GM21576 (cell line): Measurements from ENCODE around the gene FRMD4B.
"Not testable (repeated sequence)": the region's sequence is repeated elsewhere in the genome, so short reads cannot be mapped to it uniquely, and the experiment has no call there.

Experiments
- ATAC-seq: cut with Tn5 transposase; IDR thresholded peaks from one replicate; pipeline ENCODE4 v1.9.1; 2021; ENCODE audit warnings: mild to moderate bottlenecking, moderate library complexity; ENCODE audit not compliant: unreplicated experiment

Gene FRMD4B

DNA sequence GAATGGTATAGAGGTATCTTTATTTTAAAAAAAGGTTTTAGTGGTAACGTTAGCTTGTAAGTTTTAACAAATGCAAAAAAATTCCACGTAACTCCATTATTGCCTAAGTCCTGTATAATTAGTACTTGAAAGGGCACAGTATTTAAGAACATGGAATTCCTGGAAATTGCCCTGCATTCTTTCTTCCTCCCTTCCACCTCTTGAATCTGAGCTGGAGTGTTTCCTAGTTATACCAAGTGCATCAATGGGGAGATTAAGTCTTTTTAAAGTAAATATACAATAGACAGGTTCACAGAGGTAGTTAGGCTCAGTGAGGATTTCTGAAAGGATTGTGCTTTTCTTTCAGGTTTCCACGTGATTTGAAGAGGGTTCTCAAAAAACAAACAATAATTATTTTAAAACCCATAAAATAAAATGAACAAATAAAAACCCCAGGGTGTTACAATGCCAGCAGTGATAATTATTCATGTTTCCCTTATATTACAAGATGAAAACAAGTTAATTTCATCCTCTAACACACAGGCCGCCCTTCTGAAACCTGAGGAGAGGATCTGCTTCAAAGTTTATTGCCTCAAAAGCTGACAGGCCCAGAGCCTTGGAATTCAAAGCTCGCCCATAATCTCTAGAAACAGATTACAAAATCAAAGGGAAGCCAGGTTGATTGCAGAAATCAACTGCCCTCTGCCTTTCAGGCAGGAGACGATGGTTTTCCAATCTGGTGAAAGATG is 134.6 kb downstream of the FRMD4B start:
- ATAC-seq: no peak

DNA sequence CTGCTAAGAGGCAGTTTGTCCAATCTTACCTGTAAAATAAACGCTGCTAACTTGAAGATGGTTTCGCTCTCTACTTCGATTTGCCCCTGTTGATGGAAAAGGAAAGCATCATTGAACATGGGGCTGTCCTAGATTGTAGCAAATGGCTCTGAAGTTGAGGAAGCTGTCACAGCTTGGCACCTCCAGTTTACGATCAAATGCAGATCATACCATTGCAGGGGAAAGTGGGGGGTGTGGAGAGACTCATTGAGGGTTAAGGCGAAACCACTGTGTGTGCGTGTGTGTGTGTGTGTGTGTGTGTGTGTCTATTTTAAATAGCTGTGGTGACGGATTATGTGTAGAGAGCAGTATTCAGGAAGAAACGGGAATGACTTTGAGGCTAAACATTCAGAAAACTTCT is 135.9 kb downstream of the FRMD4B start:
- no peak for ATAC-seq

DNA sequence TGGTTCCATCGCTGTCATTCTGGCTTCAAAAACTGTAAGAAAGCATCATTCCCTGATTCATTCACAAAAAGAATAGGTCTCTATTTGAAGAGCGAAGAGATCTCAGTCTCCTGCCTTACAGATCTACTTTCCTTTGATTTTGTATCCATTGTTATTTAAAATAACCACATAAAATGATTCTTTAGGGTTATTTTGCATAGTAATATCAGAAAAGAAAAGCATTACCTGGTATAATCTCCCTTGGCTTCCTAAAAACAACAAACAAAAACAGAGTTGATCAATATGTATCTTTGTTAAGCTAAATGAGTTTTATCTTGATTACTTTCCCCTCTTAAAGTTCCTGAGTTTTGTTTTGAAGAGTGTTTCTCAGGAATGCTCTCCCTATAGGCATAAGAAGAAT is 136.9 kb downstream of the FRMD4B start:
- ATAC-seq: no peak

DNA sequence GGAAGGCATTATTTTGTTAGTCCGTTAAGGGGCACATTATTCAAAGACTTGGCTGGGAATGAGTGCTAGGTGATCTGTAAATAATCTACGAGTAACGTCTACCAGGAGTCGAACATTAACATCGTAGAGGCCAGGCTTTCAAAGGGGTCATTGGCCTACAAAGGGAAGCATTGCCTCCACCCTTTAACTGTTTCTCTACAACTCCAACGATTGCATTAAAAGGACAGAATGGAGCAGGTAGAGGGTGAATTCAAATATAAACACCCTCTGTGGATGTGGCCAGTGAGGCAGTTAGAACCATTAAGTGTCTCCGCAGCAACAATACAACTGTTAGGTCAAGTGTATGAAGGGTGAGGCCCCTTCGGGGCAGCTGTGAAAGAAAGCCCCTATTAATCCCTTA is 137.5 kb downstream of the FRMD4B start:
- ATAC-seq: no peak

DNA sequence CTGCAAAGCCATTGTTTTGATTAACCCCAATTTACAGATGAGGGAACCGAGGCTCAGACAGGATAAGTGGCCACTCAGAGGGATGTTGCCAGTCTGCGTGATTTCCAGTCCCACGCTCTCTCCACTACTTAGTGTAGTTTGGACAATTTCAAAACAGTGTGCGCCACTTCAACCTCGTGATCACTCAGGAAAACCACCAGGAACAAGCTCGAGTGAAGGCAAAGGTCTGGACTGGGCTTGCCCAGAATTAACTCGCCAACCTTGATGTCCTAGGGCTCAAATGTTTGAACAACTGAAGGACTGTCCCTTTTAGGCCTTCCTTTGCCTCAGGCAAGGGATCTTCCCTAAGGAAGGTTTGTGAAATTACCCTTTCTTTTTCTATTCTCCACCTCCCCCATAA is 139.3 kb downstream of the FRMD4B start:
- ATAC-seq: no peak

DNA sequence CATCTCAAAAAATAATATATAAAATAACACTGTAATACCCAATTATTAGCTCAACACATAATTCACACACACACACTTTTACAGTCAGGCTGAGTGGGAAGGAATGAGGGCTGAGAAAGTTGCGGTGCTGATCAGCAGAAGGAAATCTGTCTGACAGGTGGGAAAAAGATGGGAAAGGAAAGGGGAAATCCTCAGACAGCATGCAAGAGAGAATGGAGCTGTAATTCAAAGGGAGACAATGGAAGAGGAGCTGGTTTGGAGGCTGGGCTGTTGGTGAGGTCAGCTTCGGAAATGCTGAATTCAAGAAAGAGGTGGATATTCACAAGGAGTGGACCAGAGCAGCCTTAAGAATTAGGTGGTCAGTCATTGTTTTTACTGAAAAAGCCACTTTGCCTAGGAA is 141.8 kb downstream of the FRMD4B start:
- no peak for ATAC-seq

DNA sequence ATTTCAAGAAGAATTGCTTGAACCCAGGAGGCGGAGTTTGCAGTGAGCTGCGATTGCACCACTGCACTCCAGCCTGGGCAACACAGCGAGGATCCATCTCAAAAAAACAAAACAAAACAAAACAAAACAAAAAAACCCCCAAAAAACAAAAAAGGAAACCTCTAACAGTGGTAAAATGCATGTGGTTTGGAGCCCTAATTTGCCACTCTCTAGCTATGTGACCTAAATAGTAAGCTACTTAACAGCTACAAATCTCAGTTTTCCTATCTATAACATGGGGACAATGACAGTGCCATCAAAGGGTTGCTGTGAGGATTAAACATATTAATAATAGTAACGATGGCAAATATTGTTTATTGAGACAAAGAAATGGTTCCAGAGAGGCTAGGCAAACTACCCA is 144.1 kb downstream of the FRMD4B start:
- ATAC-seq: no peak

DNA sequence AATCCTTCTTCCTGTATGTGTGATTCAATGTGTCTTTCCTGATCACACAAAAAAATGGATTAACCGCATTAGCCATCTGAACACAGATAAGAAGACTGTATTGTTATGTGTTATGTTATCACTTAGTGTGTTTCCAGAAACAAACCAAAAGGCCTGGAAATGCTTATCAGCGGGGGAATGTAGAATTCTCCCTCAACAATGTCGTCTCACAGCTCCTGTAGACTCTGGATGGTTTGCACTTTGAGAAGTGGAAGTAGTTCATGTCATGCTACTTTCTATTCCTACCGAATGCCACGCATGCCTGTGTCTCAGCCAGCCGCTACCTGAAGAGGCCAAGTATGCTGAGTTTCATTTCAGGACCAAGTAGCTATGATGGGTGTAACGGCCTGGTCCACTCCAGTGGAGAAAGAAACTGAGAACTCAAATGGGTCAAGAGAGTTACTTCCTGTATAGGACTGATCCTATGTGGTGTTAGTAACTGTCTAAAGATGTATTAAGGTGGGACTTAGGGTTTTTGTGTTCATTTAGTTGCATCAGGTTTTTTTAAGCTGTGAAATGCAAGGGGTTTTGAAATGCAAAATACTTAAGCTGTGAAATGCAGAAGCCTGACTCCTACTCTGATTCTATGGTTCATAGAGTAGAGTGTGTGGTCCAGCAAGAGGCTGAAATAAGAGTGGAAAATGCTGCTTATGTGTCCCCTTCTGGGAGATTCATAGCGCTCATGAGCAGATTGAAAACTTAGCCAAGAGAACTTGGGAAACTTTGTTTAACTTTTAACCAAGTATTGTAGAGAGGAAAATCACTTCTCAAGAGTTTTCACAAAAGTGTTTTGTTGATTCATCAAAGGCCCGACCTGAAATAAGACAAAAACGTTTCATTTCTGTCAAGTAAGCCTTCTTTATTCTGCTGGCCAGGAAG is 145.0 kb downstream of the FRMD4B start:
- peak; percentile 44 for ATAC-seq

DNA sequence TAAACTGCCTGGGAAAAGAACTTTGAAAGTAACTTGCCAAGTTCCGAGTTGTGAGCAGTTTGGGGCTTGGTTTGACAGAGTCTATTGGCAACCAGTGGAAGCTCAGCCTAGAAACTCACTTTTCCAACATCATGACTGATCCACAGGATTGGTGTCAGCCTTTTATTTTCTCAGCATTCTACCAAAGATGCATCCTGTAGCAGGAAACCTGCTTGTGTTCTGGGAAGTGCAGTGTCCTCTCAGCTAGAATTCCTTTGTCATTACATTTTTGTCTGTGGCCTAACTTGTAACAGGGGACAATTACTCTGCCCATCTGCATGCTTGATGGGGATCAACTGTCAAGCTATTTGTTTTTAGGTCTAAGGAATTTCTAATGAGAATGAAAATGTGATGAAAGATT is 146.8 kb downstream of the FRMD4B start:
- ATAC-seq: no peak

DNA sequence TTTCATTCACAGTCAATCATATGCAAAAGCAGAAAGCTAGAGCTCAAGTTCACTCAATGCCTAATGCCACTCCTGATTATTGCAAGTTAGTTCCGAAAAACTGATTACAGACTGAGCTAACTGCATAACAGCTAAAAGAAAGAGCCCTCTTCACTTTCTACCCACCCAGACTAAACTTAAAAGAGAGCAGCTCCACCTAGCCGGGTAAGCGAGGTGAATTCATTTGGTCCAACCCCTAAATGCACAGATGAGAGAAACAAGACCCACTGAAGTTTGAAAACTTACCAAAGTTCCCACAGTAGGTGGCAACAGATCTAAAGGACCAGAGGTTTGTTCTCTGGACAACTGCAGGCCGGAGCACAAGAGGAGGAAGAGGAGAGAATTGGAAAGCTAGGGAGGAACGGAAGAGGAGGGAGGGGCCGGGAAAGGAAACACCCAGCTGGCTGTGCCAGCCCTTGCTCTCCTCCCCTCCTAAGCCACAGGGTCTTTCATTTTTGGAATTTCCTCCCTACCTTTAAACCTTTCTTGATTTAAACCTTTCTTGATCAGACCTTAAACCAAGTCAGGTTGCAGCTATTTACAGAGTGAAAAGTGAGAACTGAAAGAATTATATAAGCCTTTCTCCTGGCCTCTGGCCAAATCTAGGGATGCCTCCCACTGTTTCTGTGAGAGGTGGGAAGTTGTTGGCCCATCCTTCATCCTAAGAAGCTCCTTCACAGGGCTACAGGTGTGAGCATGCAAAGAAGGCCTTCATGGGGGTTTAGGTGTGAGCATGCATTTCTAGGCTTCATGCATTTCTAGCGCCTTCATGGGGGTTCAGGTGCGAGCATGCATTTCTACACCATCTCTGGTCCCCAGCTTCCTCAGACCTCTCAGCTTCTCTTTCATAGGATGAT is 148.8 kb downstream of the FRMD4B start:
- no peak for ATAC-seq

DNA sequence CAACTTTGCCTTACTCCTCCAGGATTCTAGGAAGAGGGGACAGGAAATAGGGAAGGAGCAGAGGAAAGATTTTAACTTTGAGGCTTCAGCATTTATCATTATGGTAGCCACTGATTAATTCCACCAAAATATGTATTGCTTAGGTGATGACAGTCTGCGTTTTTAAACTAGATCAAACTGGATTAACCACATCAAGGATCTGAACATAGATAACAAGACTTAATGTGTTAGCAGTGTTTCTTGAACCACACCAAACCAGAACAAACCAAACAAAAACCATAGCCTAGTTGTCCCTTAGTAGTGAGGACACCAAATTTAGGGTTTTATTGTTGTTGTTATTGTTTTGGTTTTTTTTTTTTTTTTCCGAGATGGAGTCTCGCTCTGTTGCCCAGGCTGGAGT is 150.0 kb downstream of the FRMD4B start:
- ATAC-seq: no peak

DNA sequence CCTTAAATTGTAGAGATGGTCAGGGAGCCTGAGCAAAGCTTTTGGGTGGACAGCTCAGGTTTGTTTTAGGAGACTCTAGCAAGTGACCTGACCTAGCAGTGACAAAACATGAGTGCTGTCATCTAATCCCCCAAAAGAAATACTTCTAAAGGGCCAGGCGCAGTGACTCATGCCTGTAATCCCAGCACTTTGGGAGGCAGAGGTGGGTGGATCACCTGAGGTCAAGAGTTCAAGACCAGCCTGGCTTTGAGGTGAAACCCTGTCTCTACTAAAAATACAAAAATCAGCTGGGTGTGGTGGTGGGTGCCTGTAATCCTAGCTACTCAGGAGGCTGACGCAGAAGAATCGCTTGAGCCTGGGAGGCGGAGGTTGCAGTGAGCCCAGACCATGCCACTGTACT is 150.7 kb downstream of the FRMD4B start:
- ATAC-seq: not testable (repeated sequence)

DNA sequence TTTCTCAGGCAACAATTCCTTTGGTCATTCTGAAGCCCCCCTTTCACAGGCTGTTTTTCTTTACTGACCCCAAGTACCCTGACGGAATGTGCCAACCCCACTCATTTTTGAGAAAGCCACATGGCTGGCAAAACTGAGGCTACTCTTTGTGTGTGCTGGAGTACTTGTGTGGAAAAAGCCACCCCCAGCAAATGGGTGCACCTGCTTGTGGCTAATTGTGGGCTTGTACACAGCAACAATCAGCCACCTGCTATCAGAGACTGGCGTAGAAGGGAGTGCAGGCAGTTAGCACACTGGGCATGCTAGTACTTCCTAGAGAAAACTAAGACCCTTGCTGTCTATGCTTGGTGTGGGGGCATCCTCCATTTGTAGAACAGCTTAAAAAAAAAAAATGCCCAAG is 153.4 kb downstream of the FRMD4B start:
- ATAC-seq: no peak

DNA sequence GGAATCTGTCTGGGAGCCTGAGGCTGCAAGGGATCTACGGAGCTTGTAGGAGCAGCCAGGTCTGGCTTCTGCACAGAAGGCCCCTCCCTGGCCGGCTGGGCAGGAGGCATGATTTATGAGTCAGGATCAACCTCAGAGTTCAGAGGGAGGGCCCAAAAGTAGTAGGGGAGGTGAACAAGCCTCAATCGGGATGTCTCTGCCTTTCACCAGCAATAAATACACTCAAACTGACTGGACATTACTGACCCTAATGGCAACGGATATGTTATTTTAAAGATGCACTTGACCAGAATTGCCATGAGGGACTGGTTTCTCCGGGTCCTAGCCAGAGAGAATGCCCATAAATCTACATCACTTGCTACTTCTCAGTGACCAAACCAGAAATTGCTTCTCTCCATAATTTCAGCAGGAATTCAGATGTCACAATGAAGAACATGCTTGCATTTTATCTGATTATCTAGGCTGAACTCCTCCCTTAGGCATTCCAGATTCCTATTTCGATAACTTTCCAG is 153.9 kb downstream of the FRMD4B start:
- no peak for ATAC-seq

DNA sequence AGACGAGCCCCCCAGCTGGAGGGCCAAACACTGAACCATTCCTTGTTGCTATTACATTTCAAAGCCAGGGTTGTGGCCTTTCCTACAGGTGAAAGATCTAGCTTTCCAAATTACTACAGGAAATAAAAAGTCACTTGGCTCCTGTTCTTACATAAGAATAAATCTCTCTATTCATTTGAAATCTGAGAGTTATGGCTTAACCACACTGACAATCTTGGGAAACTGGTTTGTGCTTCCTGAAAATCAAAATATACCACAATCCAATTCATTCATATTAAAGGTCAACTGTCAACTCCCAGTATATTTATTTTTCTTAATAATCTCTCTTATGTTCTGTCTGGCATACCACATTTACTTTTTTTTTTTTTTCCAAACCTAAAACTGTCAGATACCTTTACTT is 159.8 kb downstream of the FRMD4B start:
- no peak for ATAC-seq

DNA sequence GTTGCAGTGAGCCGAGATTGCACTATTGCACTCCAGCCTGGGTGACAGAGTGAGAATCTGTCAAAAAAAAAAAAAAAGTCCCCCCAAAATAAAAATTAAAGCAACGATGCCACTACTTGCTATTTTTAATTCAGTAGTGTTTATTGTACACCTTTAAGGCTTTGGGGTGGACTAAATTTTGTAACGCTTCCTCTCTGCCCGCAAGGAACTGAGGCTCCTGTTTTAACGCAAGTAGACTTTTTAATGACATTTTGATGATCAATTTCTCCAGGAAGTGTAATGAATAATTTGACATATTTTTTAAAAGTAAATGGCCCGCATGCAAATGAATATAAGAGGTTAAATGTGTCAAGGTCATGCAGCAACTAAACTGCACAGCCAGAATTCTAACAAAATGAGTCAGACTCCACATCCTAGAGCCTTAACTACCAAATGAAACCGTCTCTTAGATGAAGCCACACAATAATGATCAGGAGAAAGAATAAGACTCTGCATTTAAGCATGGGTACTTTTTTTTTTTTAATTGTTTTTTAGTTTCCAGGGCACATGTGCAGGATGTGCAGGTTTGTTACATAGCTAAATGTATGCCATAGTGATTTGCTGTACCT is 166.7 kb downstream of the FRMD4B start:
- ATAC-seq: no peak

DNA sequence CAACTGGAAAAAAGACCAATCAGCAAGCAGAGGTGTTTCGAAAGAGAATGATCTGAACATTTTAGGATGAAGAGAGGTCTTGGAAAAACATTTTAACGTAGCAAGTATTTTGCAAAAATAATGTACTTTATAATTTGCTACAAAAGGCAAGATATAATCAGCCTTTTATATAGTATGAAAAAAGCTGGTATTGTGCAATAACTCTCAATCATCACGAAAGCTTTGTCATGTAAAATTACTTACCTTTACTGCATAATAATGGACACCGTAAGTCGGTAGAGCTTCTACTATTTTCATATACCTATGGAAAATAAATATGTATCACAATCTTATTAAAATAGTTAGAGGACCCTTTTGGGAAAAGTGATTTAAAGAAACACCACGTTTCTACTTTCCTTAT is 167.8 kb downstream of the FRMD4B start:
- ATAC-seq: no peak

DNA sequence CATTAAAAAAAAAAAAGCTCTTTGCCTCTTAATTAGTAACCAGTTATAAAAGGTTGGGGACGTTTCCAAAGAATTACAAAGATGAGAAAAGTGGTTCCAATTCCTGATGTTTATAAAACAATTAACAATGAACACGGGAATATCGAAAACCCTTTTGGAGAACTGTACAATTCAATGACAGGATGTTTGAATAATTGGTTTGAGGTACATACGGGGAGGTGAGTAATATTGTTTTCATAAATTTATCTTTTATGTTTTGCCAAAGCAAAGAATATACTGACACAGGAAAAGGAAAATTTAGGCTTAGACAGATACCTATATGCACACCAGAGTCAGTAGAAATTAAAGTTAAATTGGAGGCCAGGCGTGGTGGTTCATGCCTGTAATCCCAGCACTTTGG is 168.9 kb downstream of the FRMD4B start:
- no peak for ATAC-seq

DNA sequence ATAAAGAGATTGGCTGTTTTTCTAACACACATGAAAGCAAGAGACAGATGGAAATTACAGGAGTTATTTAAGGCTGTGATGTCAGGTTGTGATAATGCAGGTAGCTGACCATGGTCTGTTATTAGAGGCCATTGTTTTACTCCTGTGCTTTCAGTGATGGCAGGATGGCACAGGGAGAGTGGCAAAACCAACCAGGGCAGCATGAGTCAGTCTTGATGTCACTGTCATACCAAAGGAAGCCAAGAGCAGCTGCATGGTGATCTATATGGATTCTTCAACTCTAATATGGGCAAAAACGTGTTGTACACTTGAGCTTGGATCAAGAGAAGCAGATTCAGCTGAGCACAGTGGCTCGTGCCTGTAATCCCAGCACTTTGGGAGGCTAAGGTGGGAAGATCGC is 171.6 kb downstream of the FRMD4B start:
- ATAC-seq: no peak

DNA sequence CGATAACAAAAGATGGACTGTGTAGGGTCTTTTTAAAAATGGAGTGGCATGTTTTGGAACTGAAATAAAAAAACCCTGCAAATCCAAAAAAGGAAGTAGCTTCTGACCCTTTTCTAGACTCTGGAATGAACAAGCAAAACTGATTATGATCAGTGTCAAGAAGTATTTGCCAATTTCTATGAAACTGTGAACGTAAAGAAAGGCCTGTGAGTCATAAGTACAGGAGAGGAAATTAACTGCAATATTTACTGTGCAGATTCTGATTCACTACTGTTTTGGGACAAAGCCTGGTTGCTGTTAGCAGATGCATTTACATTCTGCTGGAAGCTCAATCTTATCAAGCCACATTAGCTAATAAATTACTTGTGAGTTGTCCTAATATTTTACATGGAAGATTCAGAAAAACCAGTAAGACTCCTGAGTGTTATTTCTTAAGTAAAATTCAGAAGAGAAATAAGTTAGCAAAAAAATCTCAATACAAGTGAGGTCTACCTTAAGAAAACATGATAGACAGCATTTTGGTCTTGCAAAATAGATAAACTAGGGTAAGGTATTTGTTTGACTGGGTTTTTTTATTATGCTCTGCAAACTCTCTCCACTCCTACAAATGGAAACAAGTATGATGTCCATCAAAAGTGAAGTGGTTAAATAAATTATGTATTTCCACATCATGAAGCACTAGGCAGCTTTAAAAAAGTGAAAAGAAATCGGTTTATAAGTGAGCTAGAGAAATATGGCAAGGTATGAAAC is 173.3 kb downstream of the FRMD4B start:
- ATAC-seq: peak; percentile 64
